ENCODE results near the gene ARFGEF3.

GRCh38 chr6:138225953-138226352 is 64.2 kb downstream of the ARFGEF3 start:
- TF ChIP-seq CTCF (conservative IDR thresholded peaks at IDR 0.05; ENCODE audit: low read depth in 2 of 2) (no peak), EZH2 (IDR thresholded peaks at IDR 0.05; ENCODE audit: low read depth, unreplicated experiment) (no peak), NANOG (IDR thresholded peaks at IDR 0.05; ENCODE audit: borderline replicate concordance) (no peak), POLR2AphosphoS5 (IDR thresholded peaks at IDR 0.05; ENCODE audit: low read depth) (no peak), EZH2phosphoT487 (IDR thresholded peaks at IDR 0.05; ENCODE audit: unreplicated experiment) (no peak), REST (IDR thresholded peaks at IDR 0.05; ENCODE audit: unreplicated experiment) (no peak), JUNB (IDR thresholded peaks at IDR 0.05; ENCODE audit: unreplicated experiment) (no peak), CREB1 (CRISPR knock-in tag; IDR thresholded peaks at IDR 0.05; ENCODE audit: low read depth) (no peak)
